NCI-H526 (cell line): Measurements from ENCODE around the gene GLG1.

ENCODE experiments used
- DNase-seq, 2 experiments: peaks; one replicate each; lab custom pipeline; 2025; lab: John Stamatoyannopoulos, UW

The GLG1 gene

DNA sequence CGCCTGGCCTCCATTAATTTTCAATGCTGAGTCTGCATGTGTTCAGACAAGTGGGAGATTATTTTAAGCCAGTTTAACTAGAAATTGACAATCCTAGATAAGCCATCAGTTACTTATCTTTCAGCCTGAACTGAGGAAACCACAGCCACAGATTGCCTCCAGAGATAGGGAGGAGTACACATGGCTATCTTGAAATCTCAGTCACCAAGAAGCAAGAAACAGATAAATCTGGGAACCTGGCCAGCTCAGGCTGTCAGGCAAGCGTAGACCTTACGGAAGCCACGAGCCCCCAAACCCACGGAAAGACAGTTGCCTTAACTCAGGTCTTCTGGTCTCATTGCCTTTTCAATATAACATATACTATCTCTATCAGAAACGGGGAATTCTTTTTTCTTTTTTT is 2.0 kb upstream of the GLG1 start:
- DNase-seq, result no peak

GRCh38 chr16:74608381-74608780 is 1.5 kb upstream of the GLG1 start:
- DNase-seq, result no peak

DNA sequence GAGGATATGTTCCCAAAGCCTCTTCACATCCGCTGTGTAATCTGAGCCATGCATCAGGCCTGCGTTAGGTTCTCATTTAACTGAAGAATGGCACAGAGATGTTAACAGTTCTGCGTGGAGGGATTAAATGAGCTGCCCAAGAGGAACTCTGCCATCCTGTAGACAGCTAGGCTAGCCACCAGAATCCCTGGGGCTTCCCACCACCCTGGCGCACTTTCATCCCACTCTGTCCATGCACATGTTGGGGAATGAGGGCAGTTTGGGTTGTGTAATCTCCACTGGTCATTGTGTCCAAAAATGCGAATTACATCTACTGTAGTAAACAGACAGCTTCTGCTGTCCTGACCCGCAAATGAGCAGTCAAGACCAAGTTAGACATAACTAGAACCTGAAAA is 1.0 kb upstream of the GLG1 start:
- DNase-seq, result peak in 1 of 2 experiments; percentile 11

GRCh38 chr16:74607310-74607961 is 522 bp upstream of the GLG1 start:
- DNase-seq, result no peak

GRCh38 chr16:74605746-74606520 is 981 bp downstream of the GLG1 start:
- DNase-seq, result no peak

DNA sequence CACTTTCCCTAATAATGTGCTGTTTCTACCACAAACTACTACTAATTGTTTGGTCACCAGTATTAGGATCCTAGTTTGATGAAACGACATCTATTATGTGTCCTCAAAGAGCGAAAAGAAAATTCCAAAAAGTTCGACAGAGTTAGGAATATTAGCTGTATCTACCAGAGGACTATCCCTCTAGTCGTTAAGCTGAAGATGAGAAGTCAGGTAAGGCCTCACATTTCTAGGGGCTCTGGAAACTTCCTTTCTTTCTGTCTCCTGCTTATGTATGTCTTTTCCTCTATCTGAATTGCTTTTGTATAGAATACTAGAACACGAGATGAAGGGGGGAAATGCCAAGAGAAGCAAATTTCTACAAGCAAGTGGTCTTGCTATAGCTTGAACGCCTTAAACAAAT is 1.6 kb downstream of the GLG1 start:
- no peak for DNase-seq

GRCh38 chr16:74603848-74604247 is 3.1 kb downstream of the GLG1 start:
- DNase-seq, result no peak

DNA sequence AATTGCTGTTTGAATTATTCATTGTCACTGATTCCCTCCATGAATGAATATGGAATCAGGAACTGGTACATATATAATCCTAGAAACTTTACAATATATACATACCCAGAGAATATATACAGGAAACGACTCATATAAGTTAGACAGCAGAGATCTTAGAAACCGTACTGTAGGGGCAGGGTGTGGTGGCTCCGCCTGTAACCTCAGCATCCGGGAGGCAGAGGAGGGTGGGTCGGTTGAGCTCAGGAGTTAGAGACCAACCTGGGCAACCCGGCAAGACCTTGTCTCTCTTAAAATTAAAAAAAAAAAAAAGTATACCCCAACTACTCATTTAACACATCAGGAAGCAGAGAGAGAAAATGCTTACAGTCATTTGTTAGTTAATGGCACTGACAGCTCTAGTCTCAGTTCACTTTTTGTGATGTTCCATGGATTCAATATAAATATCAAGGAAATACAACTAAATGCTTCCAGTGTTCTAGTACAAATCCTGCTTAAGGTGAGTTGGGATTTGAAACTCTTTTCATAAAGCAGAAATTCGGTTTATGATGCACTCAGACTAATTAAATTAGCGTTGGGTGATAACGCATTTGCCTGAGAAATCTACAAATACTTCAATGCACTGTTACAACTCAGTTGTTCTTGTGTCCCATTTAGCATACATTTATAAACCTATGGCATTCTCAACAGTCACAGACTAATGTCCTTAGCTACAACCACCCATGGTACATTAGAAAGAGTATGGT is 5.6 kb downstream of the GLG1 start:
- DNase-seq, result no peak

DNA sequence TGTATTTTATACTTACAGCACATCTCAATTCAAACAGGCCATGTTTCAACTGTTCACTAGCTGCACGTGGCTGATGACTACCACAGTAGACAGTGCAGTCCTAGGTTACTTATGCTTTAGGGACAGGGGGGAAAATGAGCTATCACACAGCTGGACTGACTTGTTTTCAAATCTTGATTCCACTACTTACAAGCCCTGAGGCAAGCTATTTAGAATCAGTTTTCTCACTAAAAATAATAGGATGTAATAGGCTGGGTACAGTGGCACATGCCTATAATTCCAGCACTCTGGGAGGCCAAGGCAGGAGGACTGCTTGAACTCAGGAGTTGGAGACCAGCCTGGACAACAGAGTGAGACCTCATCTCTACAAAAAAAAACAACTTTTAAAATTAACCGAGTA is 10.3 kb downstream of the GLG1 start:
- DNase-seq, result no peak

DNA sequence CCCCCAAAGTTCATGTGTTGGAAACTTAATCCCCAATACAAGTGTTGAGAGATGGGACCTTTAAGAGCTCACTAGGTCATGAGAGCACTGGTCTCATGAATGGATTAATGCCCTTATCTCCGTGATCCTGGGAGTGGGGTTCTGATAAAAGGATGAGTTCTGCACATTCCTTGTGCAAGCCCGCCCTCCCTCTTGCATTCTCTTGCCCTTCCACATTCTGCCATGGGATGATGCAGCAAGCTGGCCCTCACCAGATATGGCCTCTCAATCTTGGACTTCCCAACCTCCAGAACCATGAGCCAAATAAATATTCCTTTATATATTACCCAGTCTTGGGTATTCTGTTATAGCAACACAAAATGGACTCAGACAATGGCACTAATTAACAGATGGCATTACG is 14.1 kb downstream of the GLG1 start:
- no peak for DNase-seq

DNA sequence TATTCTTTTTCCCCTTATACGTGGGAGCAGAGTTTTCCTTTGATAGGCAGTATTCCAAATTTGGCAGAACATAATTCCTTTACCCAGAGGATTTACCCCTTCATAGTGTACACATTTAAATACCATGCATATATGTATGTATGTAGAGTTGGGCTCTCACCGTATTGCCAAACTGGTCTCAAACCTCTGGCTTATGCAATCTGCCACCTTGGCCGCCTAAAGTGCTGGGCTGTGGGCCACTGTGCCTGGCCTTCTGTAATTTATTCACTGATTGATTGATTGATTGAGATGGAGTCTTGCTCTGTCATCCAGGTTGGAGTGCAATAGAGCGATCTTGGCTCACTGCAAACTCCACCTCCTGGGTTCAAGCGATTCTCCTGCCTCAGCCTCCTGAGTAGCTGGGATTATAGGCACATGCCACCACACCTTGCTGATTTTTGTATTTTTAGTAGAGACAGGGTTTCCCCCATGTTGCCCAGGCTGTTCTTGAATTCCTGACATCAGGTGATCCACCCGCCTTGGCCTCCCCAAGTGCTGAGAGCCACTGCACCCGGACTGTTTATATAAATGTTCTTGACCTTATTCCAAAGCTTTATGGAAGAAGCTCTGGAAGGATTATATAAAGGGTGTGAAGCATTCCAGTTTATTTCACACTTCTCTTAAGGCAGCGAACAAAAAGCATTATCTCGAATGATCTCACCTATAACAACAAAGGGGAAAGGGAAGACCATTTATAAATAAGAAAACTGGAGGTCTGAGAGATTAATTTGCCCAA is 14.9 kb downstream of the GLG1 start:
- no peak for DNase-seq

DNA sequence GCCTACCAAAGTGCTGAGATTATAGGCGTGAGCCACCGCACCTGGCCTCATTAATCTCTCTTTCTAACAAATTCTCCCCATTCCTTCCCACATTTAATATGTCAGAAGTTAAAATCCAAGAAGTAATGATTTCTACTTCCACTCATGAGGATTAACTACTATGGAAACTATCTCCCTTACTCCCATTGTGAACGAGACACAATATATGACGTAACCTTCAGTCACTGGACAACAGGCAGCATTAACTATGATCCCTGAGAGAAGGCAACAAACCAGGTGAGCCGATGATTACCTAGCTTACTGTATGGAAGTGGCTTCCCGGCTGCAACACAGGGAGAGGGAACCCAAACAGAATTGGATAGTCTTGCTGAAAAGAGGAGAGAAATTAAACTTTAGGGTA is 20.0 kb downstream of the GLG1 start:
- no peak for DNase-seq

DNA sequence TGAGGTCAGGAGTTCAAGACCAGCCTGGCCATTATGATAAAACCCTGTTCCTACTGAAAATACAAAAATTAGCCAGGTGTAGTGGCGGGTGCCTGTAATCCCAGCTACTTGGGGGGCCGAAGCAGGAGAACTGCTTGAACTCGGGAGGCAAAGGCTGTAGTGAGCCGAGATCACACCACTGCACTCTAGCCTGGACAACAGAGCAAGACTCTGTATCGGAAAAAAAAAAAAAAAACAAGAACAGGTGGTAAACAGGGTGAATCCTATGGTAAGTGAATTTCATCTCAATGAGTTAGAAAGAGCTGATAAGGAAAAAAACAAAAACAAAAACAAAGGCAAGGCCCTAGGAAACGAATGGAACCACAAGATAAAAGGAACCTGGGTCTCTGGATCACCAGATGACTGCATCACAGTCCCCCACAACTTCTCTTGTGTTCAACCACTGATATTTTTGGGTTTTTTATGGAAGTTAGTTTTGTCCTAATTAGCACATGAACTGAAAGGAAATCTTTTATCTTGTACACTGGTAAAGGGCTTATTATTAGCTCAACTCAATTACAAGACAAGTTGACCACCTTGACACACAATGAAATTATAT is 21.0 kb downstream of the GLG1 start:
- DNase-seq, result no peak

DNA sequence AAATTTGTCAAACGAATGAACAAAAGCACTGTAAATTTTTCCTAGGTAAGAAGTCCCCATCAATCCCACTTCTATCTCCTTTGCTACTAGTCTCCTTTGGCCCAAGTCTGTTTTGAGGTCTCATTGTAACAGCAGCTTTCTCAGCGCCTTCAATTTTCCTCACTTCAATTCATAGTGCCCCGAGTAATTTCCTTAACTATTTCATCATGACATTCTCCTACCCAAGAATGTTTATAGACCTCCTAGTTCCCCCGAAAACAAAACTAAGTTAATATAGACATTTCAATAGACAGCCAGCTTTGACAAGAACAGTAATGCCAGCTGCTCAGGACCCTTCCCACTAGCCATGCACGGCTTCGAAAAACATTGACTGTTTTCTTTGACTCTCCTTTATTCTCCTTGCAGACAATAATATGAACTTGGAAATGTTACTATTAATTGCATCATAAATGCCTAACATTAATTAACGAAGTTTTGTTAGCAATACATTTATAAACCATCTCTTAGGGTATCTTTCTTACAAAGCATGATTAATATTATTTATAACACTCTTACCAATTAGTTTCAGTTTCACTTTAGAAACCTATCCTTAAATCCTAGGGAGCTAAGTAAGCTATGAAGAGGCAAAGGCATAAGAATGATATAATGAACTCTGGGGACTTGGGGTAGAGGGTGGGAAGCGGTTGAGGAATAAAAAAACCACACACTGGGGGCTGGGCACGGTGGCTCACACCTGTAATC is 22.8 kb downstream of the GLG1 start:
- DNase-seq, result no peak

DNA sequence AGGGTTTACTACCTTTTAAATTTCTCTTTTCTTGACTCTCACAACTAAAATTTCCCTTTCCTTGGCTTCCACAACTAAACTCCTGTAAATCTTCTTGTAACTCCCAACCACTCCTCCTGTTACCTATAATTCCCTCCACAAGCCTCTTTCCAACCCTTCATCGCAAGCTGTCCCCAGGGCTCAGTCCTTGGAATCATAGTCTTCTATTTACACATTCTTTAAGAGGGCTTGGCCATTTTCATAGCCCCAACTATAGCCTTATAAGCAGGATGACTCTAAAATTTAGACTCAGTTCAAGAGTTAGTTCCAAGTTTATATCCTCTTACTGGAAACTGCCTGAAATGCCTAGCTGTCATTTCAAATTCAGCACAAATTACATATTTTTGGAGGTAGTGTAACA is 23.9 kb downstream of the GLG1 start:
- no peak for DNase-seq

DNA sequence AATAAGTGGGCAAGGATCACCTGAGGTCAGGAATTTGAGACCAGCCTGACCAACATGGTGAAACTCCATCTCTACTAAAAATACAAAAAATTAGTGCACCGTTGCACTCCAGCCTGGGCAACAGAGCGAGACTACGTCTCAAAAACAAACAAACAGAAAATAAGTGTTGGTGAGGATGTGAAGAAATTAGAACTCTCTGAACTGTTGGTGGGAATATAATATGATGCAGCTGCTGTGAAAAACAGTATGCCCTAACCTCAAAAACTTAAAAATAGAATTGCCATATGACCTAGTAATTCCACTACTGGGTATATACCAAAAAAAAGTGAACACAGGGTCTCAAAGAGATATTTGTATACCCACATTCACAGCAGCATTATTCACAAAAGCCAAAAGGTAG is 26.1 kb downstream of the GLG1 start:
- no peak for DNase-seq

DNA sequence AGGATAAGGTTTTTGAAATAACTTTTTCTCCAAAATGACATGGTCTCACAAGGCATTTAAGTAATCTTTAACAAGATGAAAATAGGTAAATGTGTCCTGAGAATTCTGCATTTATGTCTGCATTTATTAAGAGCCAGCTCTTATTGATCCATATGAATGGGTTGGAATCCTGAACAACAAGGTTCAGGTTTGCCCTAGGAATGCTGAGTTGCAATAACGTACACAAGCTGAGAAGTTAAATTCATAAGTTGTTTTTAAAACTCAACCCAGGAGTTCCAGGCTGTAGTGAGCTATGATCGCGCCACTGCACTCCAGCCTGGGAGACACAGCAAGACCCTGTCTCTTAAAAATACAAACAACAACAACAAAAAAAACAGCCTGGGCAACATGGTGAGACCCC is 28.1 kb downstream of the GLG1 start:
- no peak for DNase-seq

- DNase-seq, result no peak
Measured at GRCh38 chr16:74578433-74578832, 28.5 kb downstream of the GLG1 start.

DNA sequence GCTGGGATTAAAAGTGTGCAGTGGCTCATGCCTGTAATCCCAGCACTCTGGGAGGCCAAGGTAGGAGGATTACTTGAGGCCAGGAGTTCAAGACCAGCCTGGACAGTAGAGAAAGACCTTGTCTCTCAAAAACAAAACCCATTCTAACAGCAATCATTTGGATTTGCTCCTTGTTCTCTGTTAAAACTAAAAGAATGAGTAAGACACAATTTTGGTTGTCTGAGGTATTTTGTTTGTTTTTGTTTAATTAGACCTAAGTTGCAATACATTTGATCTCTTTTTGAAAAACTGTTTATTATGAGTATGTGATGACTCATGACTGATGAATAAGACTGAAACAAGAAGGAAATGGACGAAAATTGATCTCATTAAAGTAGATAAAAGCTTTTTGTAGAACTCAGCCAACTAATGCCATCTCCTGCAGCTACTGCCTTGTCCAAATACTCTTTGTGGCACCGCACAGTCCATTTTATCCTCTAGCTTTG is 29.0 kb downstream of the GLG1 start:
- DNase-seq, result no peak

- DNase-seq, result no peak
Measured at GRCh38 chr16:74575807-74576643, 30.9 kb downstream of the GLG1 start.
